HepG2 (cell line): ENCODE data around the gene ESYT2. TPM values are rescaled to one million over a fixed set of nuclear protein-coding genes. Genes with fewer than 3 reads are reported as not detected.
A peak's percentile ranks its signal among the peaks of the same experiment; 100 is the strongest.

Source experiments
- ATAC-seq: fragments of 200-7000 bp; cut with Tn5 transposase; 3 replicates; pipeline ENCODE4 v1.9.1; 2020; ENCODE audit warnings: mild to moderate bottlenecking, moderate library complexity
- BruUV-seq: library from RNA; stranded (reverse); fragments of 400-500 nt; replicated peaks from 2 replicates; lab custom pipeline; 2021; lab: Mats Ljungman, UMichigan
- CTCF ChIA-PET: fragments of 300-600 bp; formaldehyde crosslinking; extraction: SDS; loops from one replicate; lab custom pipeline; 2021; ENCODE audit warnings: low total read pairs, inconsistent platforms, low intra/inter-chr PET ratio; lab: Yijun Ruan, JAX
- POLR2A ChIA-PET: fragments of 350-600 bp; sonication (Branson Sonifier 250); formaldehyde crosslinking; loops from one replicate; lab custom pipeline; 2020; ENCODE audit warnings: antibody characterized with exemption, inconsistent platforms; lab: Yijun Ruan, JAX
- DNase-seq: peaks from one replicate; pipeline ENCODE4 v3.0.0-alpha.2; 2015; ENCODE audit warnings: low spot score
- FAIRE-seq: peaks from 3 replicates; lab custom pipeline; 2011; peaks lifted over from hg19 to GRCh38; lab: Jason Lieb, UNC
- H2AFZ ChIP-seq: one replicate; pipeline ENCODE4 v1.6.1; 2011; ENCODE audit warnings: low read length, inconsistent platforms
- H3K27ac ChIP-seq: fragments of 300-600 bp; 3 replicates; pipeline ENCODE4 v1.8.0; 2011; ENCODE audit warnings: mixed run types, mild to moderate bottlenecking, mixed read lengths, low read length, inconsistent platforms; ENCODE audit not compliant: insufficient read depth; ENCODE audit errors: extremely low read length
- H3K27me3 ChIP-seq, 2 experiments: fragments of 200-600 bp in 1 of 2; 2 replicates in 1 of 2; 3 replicates in 1 of 2; pipeline versions ENCODE4 v1.6.0 to v1.8.0; 2011; ENCODE audit warnings: low read length in 2 of 2, mild to moderate bottlenecking in 2 of 2, moderate library complexity in 2 of 2, inconsistent platforms in 1 of 2; ENCODE audit not compliant: insufficient read depth in 2 of 2, control insufficient read depth in 1 of 2
- H3K36me3 ChIP-seq, 2 experiments: fragments of 200-600 bp in 1 of 2; replicated peaks in 1 of 2; 2 replicates in 1 of 2; 3 replicates in 1 of 2; pipeline versions ENCODE4 v1.5.1 to v1.8.0; 2011; ENCODE audit warnings: low read length in 2 of 2, inconsistent platforms in 1 of 2; ENCODE audit not compliant: insufficient read depth in 2 of 2, control insufficient read depth in 1 of 2
- H3K4me1 ChIP-seq: 2 replicates; pipeline ENCODE4 v1.5.1; 2012; ENCODE audit warnings: low read length, inconsistent platforms; ENCODE audit not compliant: insufficient read depth
- H3K4me2 ChIP-seq: 2 replicates; pipeline ENCODE4 v1.6.0; 2011; ENCODE audit warnings: low read depth, low read length, inconsistent platforms
- H3K4me3 ChIP-seq, 3 experiments: fragments of 200-600 bp in 1 of 3; sonication (generic), shearing (Covaris generic) in 1 of 3; replicated peaks in 1 of 3; 2 replicates each; pipeline ENCODE4 v1.5.1; 2011 to 2016; ENCODE audit warnings: low read length in 3 of 3, inconsistent platforms in 2 of 3, low read depth in 2 of 3, mild to moderate bottlenecking in 2 of 3, control low read depth in 1 of 3, mixed read lengths in 1 of 3; ENCODE audit not compliant: insufficient read depth in 1 of 3
- H3K79me2 ChIP-seq: one replicate; pipeline ENCODE4 v1.6.1; 2011; ENCODE audit warnings: low read length, inconsistent platforms; ENCODE audit not compliant: insufficient read depth
- H3K9ac ChIP-seq: 2 replicates; pipeline ENCODE4 v1.6.0; 2011; ENCODE audit warnings: mild to moderate bottlenecking, low read depth, low read length, inconsistent platforms; ENCODE audit not compliant: insufficient read depth
- H3K9me3 ChIP-seq: 2 replicates; pipeline ENCODE4 v1.5.1; 2012; ENCODE audit warnings: mild to moderate bottlenecking, low read length
- H4K20me1 ChIP-seq: 2 replicates; pipeline ENCODE4 v1.6.0; 2011; ENCODE audit warnings: inconsistent platforms, mild to moderate bottlenecking, low read length, moderate library complexity; ENCODE audit not compliant: insufficient read depth
- BCL6 ChIP-seq: IDR thresholded peaks from 2 replicates; pipeline ENCODE4 v1.6.1; 2016; ENCODE audit warnings: missing genetic modification reagents, missing compliant biosample characterization
- FLYWCH1 ChIP-seq: sonication (generic); formaldehyde crosslinking; IDR thresholded peaks from 2 replicates; pipeline ENCODE4 v1.8.1; 2023; ENCODE audit warnings: mild to moderate bottlenecking, missing genetic modification reagents
- HIC2 ChIP-seq: sonication (generic); formaldehyde crosslinking; IDR thresholded peaks from 2 replicates; pipeline ENCODE4 v1.9.0; 2022; ENCODE audit warnings: low read depth, missing genetic modification reagents
- MZF1 ChIP-seq: sonication (generic); formaldehyde crosslinking; IDR thresholded peaks from 2 replicates; pipeline ENCODE4 v1.8.1; 2023; ENCODE audit warnings: mild to moderate bottlenecking, missing genetic modification reagents, borderline replicate concordance
- ZFP36 ChIP-seq: fragments of 150-350 bp; IDR thresholded peaks from 2 replicates; pipeline ENCODE4 v1.6.1; 2018; ENCODE audit warnings: borderline replicate concordance, low read length, low read depth; ENCODE audit not compliant: partially characterized antibody
- ZNF263 ChIP-seq: sonication (generic); formaldehyde crosslinking; IDR thresholded peaks from 2 replicates; pipeline ENCODE4 v1.4.0; 2020; ENCODE audit warnings: missing genetic modification reagents
- ZNF709 ChIP-seq: sonication (generic); formaldehyde crosslinking; IDR thresholded peaks from 2 replicates; pipeline ENCODE4 v1.5.0; 2020; ENCODE audit warnings: mild to moderate bottlenecking, missing genetic modification reagents
- WGBS: methylation state at CpG from one replicate; pipeline ENCODE4 v1.1.6; 2017; ENCODE audit warnings: low lambda C conversion rate; 5-methylcytosine and 5-hydroxymethylcytosine counted together
- in situ Hi-C: cut with HindIII; loops from 2 replicates; pipeline ENCODE4 v1.10.0; 2017; ENCODE audit warnings: low pct_unique_long_range_greater_than_20kb; ENCODE audit not compliant: extremely low pct_ligation_motif_present
- intact Hi-C: fragments of 100-400 bp; cut with micrococcal nuclease; formaldehyde crosslinking; loops from one replicate; pipeline ENCODE4 v1.10.0; 2022; ENCODE audit not compliant: unreplicated experiment
- polyA plus RNA-seq, 8 experiments: library from polyadenylated mRNA; depleted of rRNA in 3 of 8; stranded (reverse) in 7 of 8; unstranded in 1 of 8; fragments of >200 nt; fragmentation: Illumina TruSeq in 4 of 8; extraction: Trizol in 4 of 8; gene quantifications; 2 replicates each; pipeline versions ENCODE4 v1.2.1 to v1.2.3, GENCODE V29; 2011 to 2016; ENCODE audit warnings: low read depth in 4 of 8, missing spikeins in 1 of 8, mixed read lengths in 1 of 8; ENCODE audit not compliant: insufficient read depth in 1 of 8
- total RNA-seq, 5 experiments: library from RNA; depleted of rRNA; stranded (reverse); fragments of >200 nt; fragmentation: Illumina TruSeq; extraction: Trizol; gene quantifications; 2 replicates each; pipeline ENCODE4 v1.2.3, GENCODE V29; 2016; ENCODE audit warnings: low read depth in 1 of 5
- TF ChIP-seq, protein P1 (sequence below): sonication (generic); formaldehyde crosslinking; conservative IDR thresholded peaks from 2 replicates; pipeline ENCODE4 v1.4.0; 2020; ENCODE audit warnings: missing genetic modification reagents

The ESYT2 gene
- total and polyA plus RNA-seq, 2 of the 13 experiments (the other 11 are each of a cell fraction or from before 2014, with no cell fraction given): 28.5 to 37.3 TPM

DNA sequence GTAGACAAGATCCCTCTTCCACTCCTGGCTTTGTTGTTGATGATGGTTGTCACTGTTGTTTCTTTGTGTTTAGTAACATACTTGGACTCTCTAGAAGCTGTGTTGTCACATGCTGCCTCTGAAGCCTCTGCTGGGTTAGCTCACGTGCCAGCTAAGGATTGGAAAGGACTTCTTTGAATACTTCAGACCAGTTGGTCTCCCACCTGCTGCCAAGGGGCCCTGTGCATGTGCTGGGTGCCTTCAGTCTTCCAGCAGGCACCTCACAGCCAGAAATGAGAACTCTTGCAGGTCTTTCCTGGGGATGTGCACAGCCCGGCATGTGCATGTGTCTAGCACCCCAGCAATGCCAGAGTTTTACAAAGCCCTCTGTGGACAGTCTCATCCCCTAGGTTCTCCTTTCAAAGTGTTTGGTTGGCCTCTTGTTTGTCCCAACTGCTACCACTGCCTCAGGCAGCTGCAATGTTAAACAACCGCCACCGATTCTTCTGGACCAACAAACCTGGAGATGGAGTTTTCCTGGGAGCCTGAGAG lies 103.0 kb downstream of the ESYT2 start (continued):
- no peak for TF ChIP-seq FLYWCH1 (CRISPR knock-in tag)
- TF ChIP-seq BCL6: no peak
- no peak for TF ChIP-seq MZF1
- no peak for TF ChIP-seq ZFP36
- TF ChIP-seq, protein P1, sequence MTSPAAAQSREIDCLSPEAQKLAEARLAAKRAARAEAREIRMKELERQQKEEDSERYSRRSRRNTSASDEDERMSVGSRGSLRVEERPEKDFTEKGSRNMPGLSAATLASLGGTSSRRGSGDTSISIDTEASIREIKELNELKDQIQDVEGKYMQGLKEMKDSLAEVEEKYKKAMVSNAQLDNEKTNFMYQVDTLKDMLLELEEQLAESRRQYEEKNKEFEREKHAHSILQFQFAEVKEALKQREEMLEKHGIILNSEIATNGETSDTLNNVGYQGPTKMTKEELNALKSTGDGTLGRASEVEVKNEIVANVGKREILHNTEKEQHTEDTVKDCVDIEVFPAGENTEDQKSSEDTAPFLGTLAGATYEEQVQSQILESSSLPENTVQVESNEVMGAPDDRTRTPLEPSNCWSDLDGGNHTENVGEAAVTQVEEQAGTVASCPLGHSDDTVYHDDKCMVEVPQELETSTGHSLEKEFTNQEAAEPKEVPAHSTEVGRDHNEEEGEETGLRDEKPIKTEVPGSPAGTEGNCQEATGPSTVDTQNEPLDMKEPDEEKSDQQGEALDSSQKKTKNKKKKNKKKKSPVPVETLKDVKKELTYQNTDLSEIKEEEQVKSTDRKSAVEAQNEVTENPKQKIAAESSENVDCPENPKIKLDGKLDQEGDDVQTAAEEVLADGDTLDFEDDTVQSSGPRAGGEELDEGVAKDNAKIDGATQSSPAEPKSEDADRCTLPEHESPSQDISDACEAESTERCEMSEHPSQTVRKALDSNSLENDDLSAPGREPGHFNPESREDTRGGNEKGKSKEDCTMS (CRISPR knock-in tag): no peak
- TF ChIP-seq, all 625 proteins: peak for 0

GRCh38 chr7:158725506-158725800 lies 103.9 kb downstream of the ESYT2 start:
- BruUV-seq: no TSS peak
- CTCF ChIA-PET: no interaction called here

More at GRCh38 chr7:158725506-158725800, 103.9 kb downstream of the ESYT2 start:
- intact Hi-C loops: no loop called here
- no peak overlapping the region for H3K4me2 ChIP-seq
- no peaks in the 10 kb centered on the region for H3K79me2 ChIP-seq
- WGBS: 15% methylated on average over 4 of the region's 4 CpGs
- H3K9me3 ChIP-seq: no peaks in the 10 kb centered on the region
- in situ Hi-C loops: no loop called here
- POLR2A ChIA-PET: no interaction called here
- no peak overlapping the region for H3K4me3 ChIP-seq
- H4K20me1 ChIP-seq: no peaks in the 10 kb centered on the region
- H3K27me3 ChIP-seq: no peaks in the 10 kb centered on the region; a peak in 2 of 5 replicates
- H3K9ac ChIP-seq: no peak overlapping the region
- ATAC-seq: no peak
- no peaks in the 10 kb centered on the region for H3K4me1 ChIP-seq
- FAIRE-seq: no peak
- no peak overlapping the region for H3K27ac ChIP-seq
- no peaks in the 10 kb centered on the region for H3K36me3 ChIP-seq
- DNase-seq: no peak
- no peak overlapping the region for H2AFZ ChIP-seq
- TF ChIP-seq ZNF709 (CRISPR knock-in tag) (peak; percentile 99), ZNF263 (0 out of 2 replicates have a peak, but pooled peaks have one; percentile 2), HIC2 (CRISPR knock-in tag) (no peak)
- TF ChIP-seq, all 625 proteins: peak for 2
